BE2C (cell line): ENCODE data around the gene ST14.
"Not testable (repeated sequence)": the region's sequence is repeated elsewhere in the genome, so short reads cannot be mapped to it uniquely, and the experiment has no call there.

Experiments
- DNase-seq: peaks from one replicate; pipeline ENCODE4 v3.0.0-alpha.2; 2020
- H3K27me3 ChIP-seq: fragments of 250-450 bp; sonication (Bioruptor Pico); 2 replicates; pipeline ENCODE4 v1.5.1; 2020; ENCODE audit warnings: mild to moderate bottlenecking
- H3K36me3 ChIP-seq: fragments of 250-450 bp; sonication (Bioruptor Pico); 2 replicates; pipeline ENCODE4 v1.5.1; 2020; ENCODE audit warnings: mild to moderate bottlenecking
- H3K4me1 ChIP-seq: fragments of 250-450 bp; sonication (Bioruptor Pico); 2 replicates; pipeline ENCODE4 v1.5.1; 2020
- H3K4me3 ChIP-seq: 2 replicates; pipeline ENCODE4 v1.5.1; 2011; ENCODE audit warnings: low read depth, low read length
- H3K9me3 ChIP-seq: fragments of 250-450 bp; sonication (Bioruptor Pico); 2 replicates; pipeline ENCODE4 v1.5.1; 2020
- CTCF ChIP-seq: IDR thresholded peaks from 2 replicates; pipeline ENCODE4 v1.5.1; 2012; ENCODE audit warnings: mild to moderate bottlenecking, low read depth, low read length

Gene ST14

DNA sequence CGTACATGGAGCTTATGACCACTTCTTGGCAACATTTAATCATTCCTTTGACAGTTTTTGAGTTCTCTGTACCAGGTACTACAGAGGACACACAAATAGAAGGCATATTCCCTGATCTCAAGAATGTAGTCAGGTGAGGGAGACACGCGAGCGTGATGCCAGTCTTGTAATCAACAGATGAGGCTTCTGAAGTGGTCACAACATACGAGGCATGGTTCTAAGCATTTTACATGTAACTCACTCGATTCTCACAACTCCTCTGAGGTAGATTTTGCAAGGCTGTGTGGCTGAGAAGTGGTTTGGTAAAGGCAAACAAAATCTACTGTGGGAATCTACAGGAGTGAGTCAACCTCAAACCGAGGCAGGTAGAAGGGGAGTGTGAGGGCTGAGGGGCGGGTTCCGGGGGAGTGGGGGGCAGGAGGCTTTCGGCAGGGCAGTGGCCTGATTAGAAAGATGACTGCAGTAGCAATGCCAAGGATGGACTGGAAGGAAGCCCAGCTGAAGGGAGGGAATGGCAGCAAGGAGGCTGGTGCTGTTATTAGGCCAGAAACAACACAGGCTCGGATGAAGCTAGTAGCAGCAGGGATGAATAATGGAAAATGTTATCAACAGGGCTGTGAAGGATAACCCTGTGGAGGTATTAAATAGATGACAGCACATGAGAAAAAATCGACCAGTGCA, 63.8 kb downstream of the ST14 start:
- no peak overlapping the region for H3K4me3 ChIP-seq
- DNase-seq = no peak
- no peaks in the 10 kb centered on the region for H3K9me3 ChIP-seq
- no peaks in the 10 kb centered on the region for H3K27me3 ChIP-seq
- H3K4me1 ChIP-seq = no peaks in the 10 kb centered on the region
- H3K36me3 ChIP-seq = no peaks in the 10 kb centered on the region
- TF ChIP-seq CTCF = no peak

DNA sequence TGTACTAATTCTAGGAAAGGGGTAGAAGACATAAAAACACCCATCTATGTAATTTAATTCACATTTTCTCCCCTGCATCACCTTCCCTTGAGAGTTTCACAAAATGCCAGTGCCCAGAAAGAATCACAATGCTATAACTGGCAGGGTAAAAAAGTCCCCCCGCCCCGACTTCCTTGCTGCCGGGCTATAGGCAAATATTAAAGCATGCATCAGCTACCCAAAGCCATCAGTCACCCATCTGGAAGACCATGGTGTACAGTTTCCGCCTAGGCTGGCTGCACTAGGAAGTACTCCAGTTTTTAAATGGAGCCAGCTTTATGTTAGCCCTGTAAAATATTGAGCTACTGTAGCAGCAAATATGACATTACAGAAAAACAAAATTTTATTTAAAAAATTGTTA, 67.8 kb downstream of the ST14 start:
- Histone ChIP-seq H3K27me3 (no peaks in the 10 kb centered on the region), H3K9me3 (no peaks in the 10 kb centered on the region), H3K4me1 (no peaks in the 10 kb centered on the region), H3K4me3 (no peak overlapping the region), H3K36me3 (no peaks in the 10 kb centered on the region)
- DNase-seq = no peak
- no peak for TF ChIP-seq CTCF

DNA sequence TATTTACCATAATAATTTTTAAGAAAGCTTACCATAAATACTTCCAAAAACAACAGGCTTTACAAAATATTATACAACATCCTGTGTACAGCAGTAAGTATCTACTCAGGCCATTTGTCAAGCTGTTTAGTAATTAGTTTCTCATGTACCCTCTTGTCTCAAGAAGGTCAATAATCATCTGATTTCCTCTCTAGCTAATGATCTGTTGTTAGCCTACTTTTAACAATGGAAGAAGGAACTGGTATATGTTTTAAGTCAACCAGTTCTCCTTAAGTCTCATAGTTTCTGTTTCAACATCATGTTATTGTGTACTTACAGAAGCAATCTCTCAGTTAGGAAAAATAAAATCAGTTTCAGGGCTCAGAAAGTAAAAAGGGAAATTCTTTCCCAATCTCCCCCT, 73.9 kb downstream of the ST14 start:
- not testable (repeated sequence) for H3K36me3 ChIP-seq, H3K4me3 ChIP-seq, DNase-seq, H3K27me3 ChIP-seq, H3K4me1 ChIP-seq, H3K9me3 ChIP-seq

GRCh38 chr11:130233888-130234287, 74.3 kb downstream of the ST14 start:
- not testable (repeated sequence) for H3K27me3 ChIP-seq, H3K4me1 ChIP-seq, H3K36me3 ChIP-seq, H3K4me3 ChIP-seq, DNase-seq, H3K9me3 ChIP-seq

- H3K9me3 ChIP-seq = no peaks in the 10 kb centered on the region
- DNase-seq = no peak
- H3K4me1 ChIP-seq = no peaks in the 10 kb centered on the region
- H3K27me3 ChIP-seq = no peaks in the 10 kb centered on the region
- no peak for TF ChIP-seq CTCF
- H3K4me3 ChIP-seq = no peak overlapping the region
- no peaks in the 10 kb centered on the region; the same call in 1 of the 2 replicates for H3K36me3 ChIP-seq
Measured at GRCh38 chr11:130234315-130234714, 74.7 kb downstream of the ST14 start.

DNA sequence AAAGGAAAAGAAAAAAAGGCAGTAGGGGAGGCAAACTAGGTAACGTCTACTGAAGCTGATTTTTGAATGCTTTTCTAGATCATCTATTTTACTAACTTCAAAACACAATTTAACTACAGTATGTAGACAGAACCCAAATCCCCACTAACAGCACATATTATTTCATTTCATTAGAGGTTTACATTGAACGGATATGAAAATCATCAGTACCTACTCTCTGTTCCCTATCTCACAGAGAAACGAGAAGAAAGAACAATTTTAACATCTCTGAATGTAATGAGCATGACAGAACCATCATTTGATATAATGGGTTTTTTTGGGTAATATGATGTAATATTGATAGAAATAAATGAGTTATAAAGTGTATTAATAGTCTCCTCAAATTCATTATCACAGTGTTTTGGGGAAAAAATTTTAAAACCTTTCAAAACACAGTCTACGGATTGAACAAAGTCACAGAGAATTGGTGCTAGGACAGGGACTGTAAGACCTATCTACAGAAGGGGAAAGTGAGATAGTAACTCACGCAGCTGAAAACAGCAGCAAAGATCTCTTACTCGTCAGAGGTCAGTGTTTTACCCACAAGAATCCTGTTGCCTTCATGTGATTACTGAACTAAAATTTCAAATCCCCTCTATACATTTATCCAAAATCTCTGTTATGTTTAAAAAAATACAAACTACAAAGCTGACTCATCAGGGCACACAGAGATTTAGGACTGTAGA, 77.9 kb downstream of the ST14 start:
- H3K9me3 ChIP-seq = no peaks in the 10 kb centered on the region
- TF ChIP-seq CTCF = no peak
- no peaks in the 10 kb centered on the region for H3K4me1 ChIP-seq
- DNase-seq = no peak
- no peak overlapping the region for H3K4me3 ChIP-seq
- no peaks in the 10 kb centered on the region; the same call in 1 of the 2 replicates for H3K36me3 ChIP-seq
- no peaks in the 10 kb centered on the region for H3K27me3 ChIP-seq

DNA sequence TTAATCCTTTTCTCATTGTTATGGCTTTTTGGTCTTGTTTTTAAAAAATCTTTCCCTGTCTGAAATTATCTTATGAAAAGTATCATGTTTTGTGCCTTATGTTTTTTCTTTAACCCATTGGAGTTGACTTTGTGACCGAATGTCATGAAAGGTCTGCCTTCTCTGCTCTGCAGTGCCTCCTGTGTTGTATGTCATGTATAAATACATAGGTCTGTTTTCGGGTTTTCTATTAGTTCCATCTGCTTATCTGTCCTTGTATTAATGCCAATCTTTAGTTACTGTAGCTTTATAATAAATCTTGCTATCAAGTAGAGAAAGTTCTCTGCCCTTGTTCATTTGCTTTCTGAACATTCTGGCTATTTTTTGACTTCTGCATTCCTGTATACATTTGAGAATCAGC, 82.1 kb downstream of the ST14 start:
- 0 out of 2 replicates have a peak, but pooled peaks cover 3% of the 10 kb centered on the region for H3K36me3 ChIP-seq
- no peak for TF ChIP-seq CTCF
- no peaks in the 10 kb centered on the region for H3K4me1 ChIP-seq
- H3K9me3 ChIP-seq = no peaks in the 10 kb centered on the region
- H3K4me3 ChIP-seq = no peak overlapping the region
- no peaks in the 10 kb centered on the region for H3K27me3 ChIP-seq
- DNase-seq = no peak
